Measurements from ENCODE around the gene SCEL. TPM values are rescaled to one million over a fixed set of nuclear protein-coding genes. Genes with fewer than 3 reads are reported as not detected.

Gene SCEL
- total RNA-seq, 2 experiments from 2014 or later: not detected

DNA sequence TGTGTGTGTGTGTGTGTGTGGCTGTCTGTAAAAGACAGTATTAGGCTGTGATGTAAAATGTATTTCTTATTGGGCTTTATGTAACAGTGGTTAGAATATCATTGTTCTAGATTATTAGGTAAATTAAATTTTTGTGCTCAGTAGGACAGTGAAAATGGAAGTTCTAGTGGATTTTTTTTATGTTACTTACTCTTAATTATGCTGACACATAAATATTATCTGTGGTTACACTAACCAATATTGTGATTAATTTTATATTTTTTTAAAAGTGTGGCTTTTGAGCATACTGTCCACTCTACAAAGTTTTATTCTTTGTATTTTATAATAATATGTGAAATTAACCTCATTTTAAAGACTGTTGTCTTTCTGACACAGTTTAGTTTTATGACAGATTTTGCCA, 80.5 kb downstream of the SCEL start:
- Histone ChIP-seq H2AFZ (ENCODE audit: low read length) (no peak overlapping the region), H3K36me3 (ENCODE audit: insufficient read depth, low read length) (no peaks in the 10 kb centered on the region), H3K79me2 (ENCODE audit: insufficient read depth, low read depth, low read length) (no peaks in the 10 kb centered on the region), H3K4me2 (ENCODE audit: low read length) (no peak overlapping the region), H3K4me3 (ENCODE audit: low read depth, low read length, poor library complexity, severe bottlenecking) (no peak overlapping the region), H3K9me2 (ENCODE audit: insufficient read depth, low read length) (no peaks in the 10 kb centered on the region), H4K20me1 (ENCODE audit: insufficient read depth, low read length) (no peaks in the 10 kb centered on the region), H3K4me1 (ENCODE audit: insufficient read depth, low read length, poor library complexity, severe bottlenecking) (no peaks in the 10 kb centered on the region), H3K9me3 (ENCODE audit: low read length) (no peaks in the 10 kb centered on the region), H3K27ac (ENCODE audit: low read depth, low read length, poor library complexity, severe bottlenecking) (no peak overlapping the region)
- ChIA-PET POLR2A (interaction anchor here (1.0 to 1.1 kb wide), 2 partner anchors 9 to 11 kb away, joined by 3 read pairs; no protein-coding TSS in a partner anchor), CTCF (ENCODE audit: unreplicated experiment) (no interaction called here)
- no peak for TF ChIP-seq EZH2phosphoT487 (IDR thresholded peaks at IDR 0.05; ENCODE audit: borderline replicate concordance, low read depth, low read length)
- TF ChIP-seq, protein P1, sequence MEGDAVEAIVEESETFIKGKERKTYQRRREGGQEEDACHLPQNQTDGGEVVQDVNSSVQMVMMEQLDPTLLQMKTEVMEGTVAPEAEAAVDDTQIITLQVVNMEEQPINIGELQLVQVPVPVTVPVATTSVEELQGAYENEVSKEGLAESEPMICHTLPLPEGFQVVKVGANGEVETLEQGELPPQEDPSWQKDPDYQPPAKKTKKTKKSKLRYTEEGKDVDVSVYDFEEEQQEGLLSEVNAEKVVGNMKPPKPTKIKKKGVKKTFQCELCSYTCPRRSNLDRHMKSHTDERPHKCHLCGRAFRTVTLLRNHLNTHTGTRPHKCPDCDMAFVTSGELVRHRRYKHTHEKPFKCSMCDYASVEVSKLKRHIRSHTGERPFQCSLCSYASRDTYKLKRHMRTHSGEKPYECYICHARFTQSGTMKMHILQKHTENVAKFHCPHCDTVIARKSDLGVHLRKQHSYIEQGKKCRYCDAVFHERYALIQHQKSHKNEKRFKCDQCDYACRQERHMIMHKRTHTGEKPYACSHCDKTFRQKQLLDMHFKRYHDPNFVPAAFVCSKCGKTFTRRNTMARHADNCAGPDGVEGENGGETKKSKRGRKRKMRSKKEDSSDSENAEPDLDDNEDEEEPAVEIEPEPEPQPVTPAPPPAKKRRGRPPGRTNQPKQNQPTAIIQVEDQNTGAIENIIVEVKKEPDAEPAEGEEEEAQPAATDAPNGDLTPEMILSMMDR (conservative IDR thresholded peaks at IDR 0.05; ENCODE audit: low read length): no peak
- DNase-seq (ENCODE audit: low spot score): no peak
- BruUV-seq (replicated peaks): no TSS peak
- intact Hi-C loops (cut with micrococcal nuclease; ENCODE audit: unreplicated experiment): no loop called here

DNA sequence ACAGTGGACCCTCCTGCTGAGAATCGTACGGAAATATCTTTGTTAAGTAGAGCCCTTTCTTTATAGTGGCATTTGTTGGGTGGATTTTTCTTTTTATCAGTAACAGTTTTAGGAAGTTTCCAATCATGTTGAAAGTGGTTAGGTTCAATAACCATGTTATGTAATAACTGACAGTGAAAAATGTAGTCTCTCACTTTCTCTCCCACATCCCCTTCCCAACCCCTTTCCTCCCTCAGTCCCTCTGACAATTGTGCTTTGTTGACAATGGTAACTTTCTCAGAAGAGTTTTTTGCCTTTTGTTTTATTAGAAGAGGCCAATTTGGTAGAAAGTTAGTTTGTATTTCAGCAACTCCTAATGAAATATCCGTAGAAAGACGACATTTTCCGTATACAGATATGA, 84.1 kb downstream of the SCEL start:
- no peak overlapping the region for H3K4me2 ChIP-seq (ENCODE audit: low read length)
- intact Hi-C loops (cut with micrococcal nuclease; ENCODE audit: unreplicated experiment): no loop called here
- no peaks in the 10 kb centered on the region for H3K9me2 ChIP-seq (ENCODE audit: insufficient read depth, low read length)
- ChIA-PET CTCF (ENCODE audit: unreplicated experiment) (no interaction called here), POLR2A (no interaction called here)
- H3K36me3 ChIP-seq (ENCODE audit: insufficient read depth, low read length): no peaks in the 10 kb centered on the region
- TF ChIP-seq, protein P1 (conservative IDR thresholded peaks at IDR 0.05; ENCODE audit: low read length): no peak
- TF ChIP-seq EZH2phosphoT487 (IDR thresholded peaks at IDR 0.05; ENCODE audit: borderline replicate concordance, low read depth, low read length): no peak
- no peaks in the 10 kb centered on the region for H3K9me3 ChIP-seq (ENCODE audit: low read length)
- H3K4me3 ChIP-seq (ENCODE audit: low read depth, low read length, poor library complexity, severe bottlenecking): no peak overlapping the region
- no peaks in the 10 kb centered on the region for H3K79me2 ChIP-seq (ENCODE audit: insufficient read depth, low read depth, low read length)
- no peaks in the 10 kb centered on the region for H3K4me1 ChIP-seq (ENCODE audit: insufficient read depth, low read length, poor library complexity, severe bottlenecking)
- BruUV-seq (replicated peaks): no TSS peak
- no peak overlapping the region for H3K27ac ChIP-seq (ENCODE audit: low read depth, low read length, poor library complexity, severe bottlenecking)
- no peak for DNase-seq (ENCODE audit: low spot score)
- no peak overlapping the region for H2AFZ ChIP-seq (ENCODE audit: low read length)
- no peaks in the 10 kb centered on the region for H4K20me1 ChIP-seq (ENCODE audit: insufficient read depth, low read length)

DNA sequence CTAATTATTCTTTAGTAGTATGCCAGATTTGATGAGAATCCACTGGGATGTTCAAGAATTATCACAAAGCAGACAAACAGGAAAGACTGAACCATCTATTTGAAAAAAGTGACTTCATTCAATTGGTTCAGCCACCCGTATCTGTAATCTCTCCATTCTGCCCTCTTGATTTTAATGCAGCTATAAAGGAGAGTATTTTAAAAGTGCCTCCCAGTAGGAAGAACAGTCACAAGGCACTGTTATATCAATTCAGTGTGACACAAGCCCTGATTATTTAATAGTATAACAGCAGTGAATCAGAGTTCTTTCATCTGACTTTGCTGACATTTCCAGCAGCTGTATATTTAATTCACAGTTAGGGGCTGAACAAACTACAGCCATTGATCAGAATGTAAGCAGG, 84.6 kb downstream of the SCEL start:
- Histone ChIP-seq H3K27ac (ENCODE audit: low read depth, low read length, poor library complexity, severe bottlenecking) (no peak overlapping the region), H3K9me2 (ENCODE audit: insufficient read depth, low read length) (no peaks in the 10 kb centered on the region), H3K9me3 (ENCODE audit: low read length) (no peaks in the 10 kb centered on the region), H4K20me1 (ENCODE audit: insufficient read depth, low read length) (no peaks in the 10 kb centered on the region), H3K4me1 (ENCODE audit: insufficient read depth, low read length, poor library complexity, severe bottlenecking) (no peaks in the 10 kb centered on the region), H3K4me2 (ENCODE audit: low read length) (no peak overlapping the region), H3K36me3 (ENCODE audit: insufficient read depth, low read length) (no peaks in the 10 kb centered on the region), H3K79me2 (ENCODE audit: insufficient read depth, low read depth, low read length) (no peaks in the 10 kb centered on the region), H2AFZ (ENCODE audit: low read length) (no peak overlapping the region), H3K4me3 (ENCODE audit: low read depth, low read length, poor library complexity, severe bottlenecking) (no peak overlapping the region)
- DNase-seq (ENCODE audit: low spot score): no peak
- intact Hi-C loops (cut with micrococcal nuclease; ENCODE audit: unreplicated experiment): no loop called here
- POLR2A ChIA-PET: no interaction called here
- no TSS peak for BruUV-seq (replicated peaks)
- CTCF ChIA-PET (ENCODE audit: unreplicated experiment): no interaction called here
- no peak for TF ChIP-seq EZH2phosphoT487 (IDR thresholded peaks at IDR 0.05; ENCODE audit: borderline replicate concordance, low read depth, low read length)
- TF ChIP-seq, protein P1 (conservative IDR thresholded peaks at IDR 0.05; ENCODE audit: low read length): no peak
